ENCODE results near the gene RNF141. TPM values are rescaled to one million over a fixed set of nuclear protein-coding genes. Genes with fewer than 3 reads are reported as not detected.

RNF141 gene
- total and polyA plus RNA-seq, 2 experiments from 2014 or later, result 35.9 to 46.9 TPM

DNA sequence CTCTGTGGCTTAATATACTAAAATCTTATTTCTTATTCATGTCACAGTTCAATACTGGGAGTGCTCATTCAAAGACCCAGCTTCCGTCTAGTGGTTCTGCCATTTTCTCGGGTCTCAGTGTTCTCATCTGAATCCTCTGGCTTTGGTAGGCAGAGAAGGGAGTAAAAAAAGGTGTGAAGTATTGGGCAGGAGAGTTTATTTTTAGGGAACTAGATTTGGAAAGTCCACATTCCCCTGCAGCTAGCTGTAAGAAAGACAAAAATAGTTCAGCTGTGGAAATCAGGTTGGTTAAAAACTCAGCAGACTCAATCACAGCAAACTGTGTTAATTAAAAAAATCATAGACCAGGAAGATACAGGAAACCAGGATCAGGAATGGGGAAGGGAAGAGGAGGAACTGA lies 31.5 kb upstream of the RNF141 start:
- in situ Hi-C loops (cut with MboI), result no loop called here
- Histone ChIP-seq H3K27ac (no peak overlapping the region), H3K79me2 (ENCODE audit: insufficient read depth) (no peaks in the 10 kb centered on the region), H3F3A (ENCODE audit: insufficient read depth) (no peaks in the 10 kb centered on the region), H3K9me3 (ENCODE audit: low read depth) (no peaks in the 10 kb centered on the region), H3K4me3 (no peak overlapping the region), H2AFZ (no peak overlapping the region), H3K36me3 (ENCODE audit: low read depth) (no peaks in the 10 kb centered on the region), H3K4me2 (ENCODE audit: unreplicated experiment) (no peak overlapping the region), H3K4me1 (ENCODE audit: insufficient read depth) (peaks cover 5% of the 10 kb centered on the region; the same call in 1 of the 2 replicates), H4K20me1 (ENCODE audit: insufficient read depth) (no peaks in the 10 kb centered on the region), H3K27me3 (replicated peaks; ENCODE audit: insufficient read depth) (no peaks in the 10 kb centered on the region), H3K9ac (no peak overlapping the region), H3K9me2 (ENCODE audit: insufficient read depth) (no peaks in the 10 kb centered on the region)
- WGBS, 2 experiments (ENCODE audit: low coverage in 1 of 2, low lambda C conversion rate in 2 of 2, missing lambda C conversion rate in 2 of 2), result 92 to 93% methylated on average over 2 of the region's 2 CpGs
- DNase-seq, result no peak
- no peak for TF ChIP-seq EZH2phosphoT487 (IDR thresholded peaks at IDR 0.05; ENCODE audit: insufficient read depth, low read depth)
- TF ChIP-seq EZH2 (IDR thresholded peaks at IDR 0.05; ENCODE audit: insufficient read depth, poor library complexity, severe bottlenecking), result no peak

GRCh38 chr11:10568486-10568941 lies 27.5 kb upstream of the RNF141 start, which contains the start of gene LYVE1:
TSS of gene LYVE1 (minus strand) at chr11:10568665. CDS start at chr11:10568532, 133 bp downstream.
- Histone ChIP-seq H3K27ac (no peak within 1 kb of the TSS), H3F3A (ENCODE audit: insufficient read depth) (no peaks in the 10 kb centered on the region), H3K4me2 (ENCODE audit: unreplicated experiment) (no peak within 1 kb of the TSS), H3K27me3 (replicated peaks; ENCODE audit: insufficient read depth) (no peaks in the 10 kb centered on the region), H3K79me2 (ENCODE audit: insufficient read depth) (no peaks in the 10 kb centered on the region), H3K4me1 (ENCODE audit: insufficient read depth) (no peaks in the 10 kb centered on the region), H3K36me3 (ENCODE audit: low read depth) (no peaks in the 10 kb centered on the region), H3K9me3 (ENCODE audit: low read depth) (no peaks in the 10 kb centered on the region), H3K4me3 (no peak within 1 kb of the TSS), H3K9me2 (ENCODE audit: insufficient read depth) (no peaks in the 10 kb centered on the region), H4K20me1 (ENCODE audit: insufficient read depth) (no peaks in the 10 kb centered on the region), H2AFZ (no peak within 1 kb of the TSS), H3K9ac (no peak within 1 kb of the TSS)
- 82 to 88% methylated on average over 7 of the region's 7 CpGs for WGBS, 2 experiments (ENCODE audit: low coverage in 1 of 2, low lambda C conversion rate in 2 of 2, missing lambda C conversion rate in 2 of 2)
- in situ Hi-C loops (cut with MboI), result no loop called here
- DNase-seq, result no peak
- TF ChIP-seq EZH2 (IDR thresholded peaks at IDR 0.05; ENCODE audit: insufficient read depth, poor library complexity, severe bottlenecking), result no peak
- no peak for TF ChIP-seq EZH2phosphoT487 (IDR thresholded peaks at IDR 0.05; ENCODE audit: insufficient read depth, low read depth)

DNA sequence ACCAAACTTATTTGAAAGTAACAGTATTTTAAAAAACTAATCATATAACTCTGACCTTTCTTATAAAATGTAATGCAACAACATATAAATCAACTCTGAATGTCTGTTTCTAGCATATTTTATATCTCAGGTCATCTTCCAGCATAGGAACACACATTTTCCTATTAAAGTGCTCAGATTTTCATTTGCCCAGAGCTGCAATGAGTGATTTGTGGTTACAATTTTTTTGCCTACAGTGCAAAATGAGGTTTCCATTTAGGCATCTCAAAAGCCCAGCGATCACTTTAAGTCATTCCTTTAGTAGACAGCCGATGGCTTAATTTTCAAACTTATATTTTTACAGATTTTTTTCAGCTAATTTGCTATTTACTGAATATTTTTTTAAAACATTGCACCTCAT lies 26.5 kb upstream of the RNF141 start:
- in situ Hi-C loops (cut with MboI), result no loop called here
- Histone ChIP-seq H3K4me3 (no peak overlapping the region), H3K4me2 (ENCODE audit: unreplicated experiment) (no peak overlapping the region), H2AFZ (no peak overlapping the region), H3K9me3 (ENCODE audit: low read depth) (no peaks in the 10 kb centered on the region), H3K27me3 (replicated peaks; ENCODE audit: insufficient read depth) (no peaks in the 10 kb centered on the region), H3K9me2 (ENCODE audit: insufficient read depth) (no peaks in the 10 kb centered on the region), H3F3A (ENCODE audit: insufficient read depth) (no peaks in the 10 kb centered on the region), H3K79me2 (ENCODE audit: insufficient read depth) (no peaks in the 10 kb centered on the region), H3K4me1 (ENCODE audit: insufficient read depth) (no peaks in the 10 kb centered on the region), H3K27ac (no peak overlapping the region), H3K36me3 (ENCODE audit: low read depth) (no peaks in the 10 kb centered on the region), H4K20me1 (ENCODE audit: insufficient read depth) (no peaks in the 10 kb centered on the region), H3K9ac (no peak overlapping the region)
- TF ChIP-seq EZH2phosphoT487 (IDR thresholded peaks at IDR 0.05; ENCODE audit: insufficient read depth, low read depth) (no peak), EZH2 (IDR thresholded peaks at IDR 0.05; ENCODE audit: insufficient read depth, poor library complexity, severe bottlenecking) (no peak)
- WGBS, 2 experiments (ENCODE audit: low coverage in 1 of 2, low lambda C conversion rate in 2 of 2, missing lambda C conversion rate in 2 of 2), result 93 to 100% methylated on average over 2 of the region's 2 CpGs
- no peak for DNase-seq

DNA sequence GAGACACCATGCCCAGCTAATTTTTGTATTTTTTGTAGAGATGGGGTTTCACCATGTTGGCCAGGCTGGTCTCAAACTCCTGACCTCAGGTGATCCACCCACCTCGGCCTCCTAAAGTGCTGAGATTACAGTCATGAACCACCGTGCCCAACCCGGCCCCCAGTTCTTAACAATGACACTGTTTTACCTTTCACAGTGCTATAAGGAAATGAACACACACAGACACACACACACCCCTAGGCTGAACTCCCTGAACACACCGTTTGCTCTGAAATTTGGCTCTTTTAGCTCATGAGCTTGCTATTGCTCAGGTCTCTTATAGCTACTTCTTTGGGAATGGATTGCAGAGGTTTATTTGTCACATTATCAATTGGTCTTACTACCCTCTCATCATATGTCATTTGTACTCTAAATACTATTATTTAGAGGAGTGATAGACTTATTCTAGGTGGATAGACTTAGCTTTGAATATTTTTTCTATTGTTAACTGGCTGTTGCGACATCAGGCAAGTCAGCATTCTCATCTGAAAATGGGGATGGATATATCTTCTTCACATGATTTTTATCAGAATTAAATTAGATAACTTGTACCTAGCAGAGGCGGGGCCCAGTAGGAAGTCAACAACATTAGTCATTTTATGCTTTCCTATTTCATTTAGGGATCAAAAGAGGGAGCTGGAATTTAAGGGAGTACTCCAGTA lies 25.4 kb upstream of the RNF141 start:
- in situ Hi-C loops (cut with MboI), result no loop called here
- TF ChIP-seq EZH2 (IDR thresholded peaks at IDR 0.05; ENCODE audit: insufficient read depth, poor library complexity, severe bottlenecking) (no peak), EZH2phosphoT487 (IDR thresholded peaks at IDR 0.05; ENCODE audit: insufficient read depth, low read depth) (no peak)
- 87 to 91% methylated on average over 6 of the region's 6 CpGs for WGBS, 2 experiments (ENCODE audit: low coverage in 1 of 2, low lambda C conversion rate in 2 of 2, missing lambda C conversion rate in 2 of 2)

More for the DNA sequence above, 25.4 kb upstream of the RNF141 start:
- Histone ChIP-seq H3K36me3 (ENCODE audit: low read depth) (no peaks in the 10 kb centered on the region), H3K27me3 (replicated peaks; ENCODE audit: insufficient read depth) (no peaks in the 10 kb centered on the region), H4K20me1 (ENCODE audit: insufficient read depth) (no peaks in the 10 kb centered on the region), H3K79me2 (ENCODE audit: insufficient read depth) (no peaks in the 10 kb centered on the region), H3K4me2 (ENCODE audit: unreplicated experiment) (no peak overlapping the region), H3F3A (ENCODE audit: insufficient read depth) (no peaks in the 10 kb centered on the region), H3K27ac (no peak overlapping the region), H3K4me3 (no peak overlapping the region), H3K9me2 (ENCODE audit: insufficient read depth) (no peaks in the 10 kb centered on the region), H3K4me1 (ENCODE audit: insufficient read depth) (no peaks in the 10 kb centered on the region), H3K9me3 (ENCODE audit: low read depth) (no peaks in the 10 kb centered on the region), H3K9ac (no peak overlapping the region), H2AFZ (no peak overlapping the region)
- DNase-seq, result peak; percentile 19

All from GM23248 (cell line).